DMS153 treated with DMSO at 0.1 percent for 48 hours (cell line): ENCODE results near the gene KLHL30.
"Not testable (repeated sequence)": the region's sequence is repeated elsewhere in the genome, so short reads cannot be mapped to it uniquely, and the experiment has no call there.

Source experiments
- DNase-seq: peaks from one replicate; lab custom pipeline; 2025; ENCODE audit not compliant: unreplicated experiment; lab: John Stamatoyannopoulos, UW

KLHL30 gene

GRCh38 chr2:238101891-238102841 lies 36.3 kb upstream of the KLHL30 start:
- no peak for DNase-seq

- no peak for DNase-seq
These were observed 35.6 kb upstream of the KLHL30 start for GRCh38 chr2:238102865-238103264.

GRCh38 chr2:238103465-238104225 lies 34.8 kb upstream of the KLHL30 start:
- no peak for DNase-seq

GRCh38 chr2:238104226-238104690 lies 34.2 kb upstream of the KLHL30 start:
- DNase-seq, result no peak

GRCh38 chr2:238104691-238105371 lies 33.6 kb upstream of the KLHL30 start:
- no peak for DNase-seq

GRCh38 chr2:238105506-238106338 lies 32.7 kb upstream of the KLHL30 start:
- no peak for DNase-seq

- DNase-seq, result no peak
These were observed 32.1 kb upstream of the KLHL30 start for GRCh38 chr2:238106339-238106697.

GRCh38 chr2:238106698-238107524 lies 31.6 kb upstream of the KLHL30 start:
- no peak for DNase-seq

GRCh38 chr2:238107525-238108422 lies 30.7 kb upstream of the KLHL30 start:
- no peak for DNase-seq

GRCh38 chr2:238108423-238109183 lies 29.9 kb upstream of the KLHL30 start:
- DNase-seq, result peak; percentile 31

- DNase-seq, result no peak
These were observed 24.9 kb upstream of the KLHL30 start for GRCh38 chr2:238113611-238114010.

GRCh38 chr2:238114331-238114841 lies 24.1 kb upstream of the KLHL30 start:
- DNase-seq, result no peak

- DNase-seq, result no peak
These were observed 23.4 kb upstream of the KLHL30 start for GRCh38 chr2:238114851-238115660.

GRCh38 chr2:238115709-238116108 lies 22.8 kb upstream of the KLHL30 start:
- not testable (repeated sequence) for DNase-seq

- no peak for DNase-seq
These were observed 21.9 kb upstream of the KLHL30 start for GRCh38 chr2:238116298-238117198.
